GM12878 (cell line): ENCODE measurements around the gene NAMPT. TPM values are rescaled to one million over a fixed set of nuclear protein-coding genes. Genes with fewer than 3 reads are reported as not detected.

Source experiments
- ATAC-seq: fragments of 200-7000 bp; cut with Tn5 transposase; 3 replicates; pipeline ENCODE4 v1.9.1; 2020; ENCODE audit warnings: mild to moderate bottlenecking, moderate library complexity
- BruUV-seq: library from RNA; stranded (reverse); fragments of 400-500 nt; replicated peaks from 2 replicates; lab custom pipeline; 2021; lab: Mats Ljungman, UMichigan
- CTCF ChIA-PET: fragments of 300-600 bp; sonication (Branson Sonifier 250); formaldehyde crosslinking; extraction: SDS; loops from one replicate; lab custom pipeline; 2021; ENCODE audit warnings: inconsistent platforms; lab: Yijun Ruan, JAX
- POLR2A ChIA-PET: fragments of 350-600 bp; formaldehyde crosslinking; extraction: SDS; loops from one replicate; lab custom pipeline; 2021; ENCODE audit warnings: inconsistent platforms; lab: Charles Lee
- RAD21 ChIA-PET: fragments of 300-600 bp; sonication (Branson Sonifier 250); formaldehyde crosslinking; loops from one replicate; lab custom pipeline; 2023; ENCODE audit warnings: antibody characterized with exemption; ENCODE audit not compliant: unreplicated experiment; lab: Charles Lee
- SMC1A ChIA-PET: fragments of 300-600 bp; sonication (Branson Sonifier 250); formaldehyde crosslinking; loops from one replicate; lab custom pipeline; 2023; ENCODE audit not compliant: unreplicated experiment, uncharacterized antibody; lab: Charles Lee
- DNase-seq: peaks from one replicate; pipeline ENCODE4 v3.0.0-alpha.2; 2011; ENCODE audit warnings: low read depth, low spot score
- FAIRE-seq: peaks from 3 replicates; lab custom pipeline; 2011; peaks lifted over from hg19 to GRCh38; lab: Jason Lieb, UNC
- H2AFZ ChIP-seq: 2 replicates; pipeline ENCODE4 v1.6.0; 2011; ENCODE audit warnings: low read depth, low read length, control low read depth; ENCODE audit not compliant: control insufficient read depth
- H3K27ac ChIP-seq: 2 replicates; pipeline ENCODE4 v1.5.1; 2011; ENCODE audit warnings: control low read depth; ENCODE audit not compliant: control insufficient read depth, insufficient read depth
- H3K27me3 ChIP-seq, 2 experiments: replicated peaks in 1 of 2; 2 replicates each; pipeline versions ENCODE4 v1.6.0 to v1.6.1; 2011; ENCODE audit warnings: low read length in 1 of 2; ENCODE audit not compliant: control insufficient read depth in 2 of 2, insufficient read depth in 2 of 2
- H3K36me3 ChIP-seq, 2 experiments: 2 replicates each; pipeline ENCODE4 v1.5.1; 2011; ENCODE audit warnings: low read length in 1 of 2; ENCODE audit not compliant: control insufficient read depth in 2 of 2, insufficient read depth in 2 of 2
- H3K4me1 ChIP-seq: 2 replicates; pipeline ENCODE4 v1.6.1; 2011; ENCODE audit warnings: mild to moderate bottlenecking, low read length, moderate library complexity, mixed read lengths; ENCODE audit not compliant: control insufficient read depth, insufficient read depth
- H3K4me2 ChIP-seq: 2 replicates; pipeline ENCODE4 v1.6.0; 2011; ENCODE audit warnings: control low read depth; ENCODE audit not compliant: control insufficient read depth, insufficient read depth
- H3K4me3 ChIP-seq: fragments of 200-600 bp; sonication (generic); 2 replicates; pipeline ENCODE4 v1.5.1; 2016
- H3K79me2 ChIP-seq: 2 replicates; pipeline ENCODE4 v1.6.0; 2011; ENCODE audit warnings: low read length; ENCODE audit not compliant: control insufficient read depth, insufficient read depth
- H3K9ac ChIP-seq: 2 replicates; pipeline ENCODE4 v1.8.0; 2011; ENCODE audit warnings: low read length, control low read depth, mixed read lengths; ENCODE audit not compliant: control insufficient read depth, insufficient read depth
- H3K9me3 ChIP-seq: replicated peaks from 3 replicates; pipeline ENCODE4 v1.5.1; 2011; ENCODE audit warnings: mild to moderate bottlenecking, low read length; ENCODE audit not compliant: control insufficient read depth, insufficient read depth
- H4K20me1 ChIP-seq: 2 replicates; pipeline ENCODE4 v1.6.0; 2011; ENCODE audit not compliant: control insufficient read depth, insufficient read depth
- BCLAF1 ChIP-seq: fragments of 450-650 bp; IDR thresholded peaks from 2 replicates; pipeline ENCODE4 v1.6.1; 2017; ENCODE audit warnings: antibody characterized with exemption, mild to moderate bottlenecking, moderate library complexity
- EED ChIP-seq: sonication (generic); IDR thresholded peaks from 2 replicates; pipeline ENCODE4 v1.6.1; 2016; ENCODE audit warnings: antibody characterized with exemption, low read depth
- EZH2 ChIP-seq: IDR thresholded peaks from 2 replicates; pipeline ENCODE4 v1.6.1; 2012; ENCODE audit warnings: low read depth, mild to moderate bottlenecking, control low read depth, inconsistent platforms, low read length, borderline replicate concordance; ENCODE audit not compliant: control insufficient read depth
- FOXK2 ChIP-seq: fragments of 450-650 bp; IDR thresholded peaks from 2 replicates; pipeline ENCODE4 v1.6.1; 2017; ENCODE audit warnings: mild to moderate bottlenecking, moderate library complexity
- NR2C1 ChIP-seq: fragments of 450-650 bp; IDR thresholded peaks from 2 replicates; pipeline ENCODE4 v1.6.1; 2017; ENCODE audit warnings: antibody characterized with exemption, mild to moderate bottlenecking, moderate library complexity
- POLR2AphosphoS2 ChIP-seq: IDR thresholded peaks from 2 replicates; pipeline ENCODE4 v1.6.1; 2011; ENCODE audit warnings: low read depth, mild to moderate bottlenecking, low read length, improper control_type of control experiment, moderate library complexity
- POLR2AphosphoS5 ChIP-seq: IDR thresholded peaks from 2 replicates; pipeline ENCODE4 v1.6.1; 2011; ENCODE audit warnings: mild to moderate bottlenecking, low read length, inconsistent platforms
- RELB ChIP-seq: fragments of 450-650 bp; IDR thresholded peaks from 2 replicates; pipeline ENCODE4 v1.6.1; 2017; ENCODE audit warnings: low read depth, mild to moderate bottlenecking, moderate library complexity
- STAT1 ChIP-seq: fragments of 450-650 bp; conservative IDR thresholded peaks from 2 replicates; pipeline ENCODE4 v1.6.1; 2014; ENCODE audit warnings: antibody characterized with exemption, mild to moderate bottlenecking
- TCF7 ChIP-seq: IDR thresholded peaks from 2 replicates; pipeline ENCODE4 v1.6.1; 2014; ENCODE audit warnings: antibody characterized with exemption, borderline replicate concordance
- YBX1 ChIP-seq: fragments of 450-650 bp; IDR thresholded peaks from 2 replicates; pipeline ENCODE4 v1.6.1; 2016; ENCODE audit warnings: antibody characterized with exemption
- WGBS: methylation state at CpG from one replicate; pipeline ENCODE4 v1.1.6; 2016; ENCODE audit warnings: low lambda C conversion rate; ENCODE audit not compliant: insufficient replicate concordance, insufficient coverage; ENCODE audit errors: missing lambda C conversion rate; 5-methylcytosine and 5-hydroxymethylcytosine counted together
- in situ Hi-C: fragments of 300-500 bp; cut with MboI; formaldehyde crosslinking; loops from 9 replicates; pipeline ENCODE4 v1.14.3; 2018; ENCODE audit warnings: mixed read lengths
- intact Hi-C: fragments of 100-400 bp; cut with micrococcal nuclease; formaldehyde crosslinking; loops from one replicate; pipeline ENCODE4 v1.14.2; 2022; ENCODE audit not compliant: unreplicated experiment
- polyA plus RNA-seq, 11 experiments: library from polyadenylated mRNA; depleted of rRNA in 4 of 11; unstranded in 6 of 11; stranded (reverse) in 5 of 11; fragments of >200 nt; fragmentation: Nextera tagmentation in 4 of 11; fragmentation: Illumina TruSeq in 1 of 11; extraction: Ambion mirVana in 4 of 11; extraction: Trizol in 1 of 11; gene quantifications; 1 replicate in 1 of 11; 2 replicates in 10 of 11; pipeline versions ENCODE4 v1.2.1 to v1.2.3, GENCODE V29; 2011 to 2016; ENCODE audit warnings: inconsistent platforms in 2 of 11, missing spikeins in 2 of 11, low read depth in 1 of 11
- total RNA-seq, 4 experiments: library from RNA; depleted of rRNA in 3 of 4; stranded (reverse); fragments of >200 nt in 3 of 4; fragmentation: Illumina TruSeq in 1 of 4; extraction: Trizol in 1 of 4; gene quantifications; 2 replicates each; pipeline versions ENCODE4 v1.2.1 to v1.2.3, GENCODE V29; 2013 to 2021

The NAMPT gene
- total and polyA plus RNA-seq, 10 of the 15 experiments (the other 5 are each of a cell fraction or from before 2014, with no cell fraction given): 28.3 to 173 (median 75.0) TPM

- TF ChIP-seq EZH2 (no peak), EED (0 out of 2 replicates have a peak, but pooled peaks have one; percentile 19), YBX1 (no peak), TCF7 (peak; percentile 89), RELB (no peak)
- TF ChIP-seq, all 136 proteins: peak for 7
Observed at GRCh38 chr7:106260136-106260561, 24.6 kb downstream of the NAMPT start (continued).

DNA sequence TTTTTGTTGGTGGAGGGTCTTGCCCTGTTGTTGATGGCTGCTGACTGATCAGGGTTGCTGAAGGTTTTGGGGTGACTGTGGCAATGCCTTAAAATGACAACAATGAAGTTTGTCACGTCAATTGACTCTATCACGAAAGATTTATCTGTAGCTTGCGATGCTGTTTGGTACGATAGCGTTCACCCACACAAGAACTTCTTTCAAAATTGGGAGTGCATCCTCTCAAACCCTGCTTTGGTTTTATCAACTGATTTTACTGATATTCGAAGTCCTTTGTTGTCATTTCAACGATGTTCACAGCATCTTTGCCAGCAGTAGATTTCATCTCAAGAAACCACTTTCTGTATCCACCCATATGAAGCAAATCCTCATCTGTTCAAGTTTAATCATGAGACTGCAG is 26.0 kb downstream of the NAMPT start:
- in situ Hi-C loops: no loop called here
- Histone ChIP-seq H3K27me3 (no peaks in the 10 kb centered on the region), H3K79me2 (peaks cover 1% of the 10 kb centered on the region), H3K4me3 (no peak overlapping the region), H3K4me2 (no peak overlapping the region), H2AFZ (no peak overlapping the region), H3K9ac (no peak overlapping the region), H3K36me3 (peaks cover 8 to 15% of the 10 kb centered on the region in 2 experiments), H3K9me3 (no peaks in the 10 kb centered on the region), H4K20me1 (no peaks in the 10 kb centered on the region), H3K27ac (no peak overlapping the region), H3K4me1 (peaks cover 24% of the 10 kb centered on the region)
- TSS peak; percentile 3 for BruUV-seq
- POLR2A ChIA-PET: interaction anchor here (0.6 to 1.8 kb wide), 6 partner anchors 12 to 58 kb away, joined by 3 to 8 read pairs (median 3); partner anchors contain the start of gene NAMPT
- FAIRE-seq: no peak
- WGBS: 93% methylated on average over 7 of the region's 7 CpGs
- CTCF ChIA-PET: interaction anchor here (1.1 to 4.1 kb wide), 6 partner anchors 11 to 204 kb away, joined by 3 to 16 read pairs (median 6); no protein-coding TSS in a partner anchor
- intact Hi-C loops: loop anchor here (5.0 kb wide), 1 partner anchor 76 kb away; no protein-coding TSS in a partner anchor
- RAD21 ChIA-PET: interaction anchor here (0.6 to 4.5 kb wide), 3 partner anchors 8 to 81 kb away, joined by 3 to 21 read pairs (median 5); partner anchors contain the start of gene NAMPT
- ATAC-seq: no peak
- no peak for DNase-seq
- peak; percentile 27; the same call in 1 of the 2 replicates for TF ChIP-seq POLR2AphosphoS5
- no peak for TF ChIP-seq BCLAF1
- TF ChIP-seq NR2C1: no peak
- 0 out of 2 replicates have a peak, but pooled peaks have one; percentile 41 for TF ChIP-seq POLR2AphosphoS2
- no peak for TF ChIP-seq FOXK2
- no peak for TF ChIP-seq STAT1
- SMC1A ChIA-PET: interaction anchor here (1.6 to 9.5 kb wide), 5 partner anchors 8 to 204 kb away, joined by 4 to 71 read pairs (median 19); no protein-coding TSS in a partner anchor
